ENCODE results near the gene NECAB3. TPM values are rescaled to one million over a fixed set of nuclear protein-coding genes. Genes with fewer than 3 reads are reported as not detected.

Gene NECAB3
- total and polyA plus RNA-seq, 2 of the 4 experiments (the other 2 are of a cell fraction) = 8.6 to 28.4 TPM

DNA sequence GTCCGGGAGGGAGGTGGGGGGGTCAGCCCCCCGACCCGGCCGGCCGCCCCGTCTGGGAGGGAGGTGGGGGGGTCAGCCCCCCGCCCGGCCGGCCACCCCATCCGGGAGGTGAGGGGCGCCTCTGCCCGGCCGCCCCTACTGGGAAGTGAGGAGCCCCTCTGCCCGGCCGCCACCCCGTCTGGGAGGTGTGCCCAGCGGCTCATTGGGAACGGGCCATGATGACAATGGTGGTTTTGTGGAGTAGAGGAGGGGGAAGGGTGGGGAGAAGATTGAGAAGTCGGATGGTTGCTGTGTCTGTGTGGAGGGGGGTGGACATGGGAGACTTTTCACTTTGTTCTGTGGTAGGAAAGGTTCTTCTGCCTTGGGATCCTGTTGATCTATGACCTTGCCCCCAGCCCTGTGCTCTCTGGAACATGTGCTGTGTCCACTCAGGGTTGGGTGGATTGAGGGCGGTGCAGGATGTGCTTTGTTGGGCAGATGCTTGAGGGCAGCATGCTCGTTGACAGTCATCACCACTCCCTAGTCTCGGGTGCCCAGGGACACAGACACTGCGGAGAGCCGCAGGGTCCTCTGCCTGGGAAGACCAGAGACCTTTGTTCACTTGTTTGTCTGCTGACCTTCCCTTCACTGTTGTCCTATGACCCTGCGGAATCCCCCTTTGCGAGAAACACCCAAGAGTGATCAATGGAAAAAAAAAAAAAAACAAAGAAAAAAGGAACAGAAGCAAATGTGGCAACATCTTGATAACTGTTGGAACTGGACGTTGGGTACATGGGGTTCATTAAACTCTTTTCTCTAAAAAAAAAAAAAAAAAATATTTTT, 27.6 kb upstream of the NECAB3 start:
- 94% methylated on average over 6 of the region's 27 CpGs; no CpG with 5 or more reads in 1 of the 2 experiments for WGBS, 2 experiments (ENCODE audit: extremely low coverage in 2 of 2, insufficient read length in 1 of 2)
- no peak overlapping the region for H2AK5ac ChIP-seq (ENCODE audit: low read depth, low read length)
- no peak overlapping the region for H4K5ac ChIP-seq (ENCODE audit: low read depth, low read length)
- no peaks in the 10 kb centered on the region for H3K4me1 ChIP-seq (ENCODE audit: control insufficient read depth, insufficient read depth, low read length)
- H2BK120ac ChIP-seq (ENCODE audit: low read depth, low read length) = no peak overlapping the region
- no peak overlapping the region for H3K27ac ChIP-seq (ENCODE audit: insufficient read depth, low read length)
- H3K9me1 ChIP-seq (ENCODE audit: insufficient read depth, low read length) = no peaks in the 10 kb centered on the region
- H3K56ac ChIP-seq (ENCODE audit: extremely low read depth, insufficient read depth, low read length) = no peak overlapping the region
- TF ChIP-seq, protein P1, sequence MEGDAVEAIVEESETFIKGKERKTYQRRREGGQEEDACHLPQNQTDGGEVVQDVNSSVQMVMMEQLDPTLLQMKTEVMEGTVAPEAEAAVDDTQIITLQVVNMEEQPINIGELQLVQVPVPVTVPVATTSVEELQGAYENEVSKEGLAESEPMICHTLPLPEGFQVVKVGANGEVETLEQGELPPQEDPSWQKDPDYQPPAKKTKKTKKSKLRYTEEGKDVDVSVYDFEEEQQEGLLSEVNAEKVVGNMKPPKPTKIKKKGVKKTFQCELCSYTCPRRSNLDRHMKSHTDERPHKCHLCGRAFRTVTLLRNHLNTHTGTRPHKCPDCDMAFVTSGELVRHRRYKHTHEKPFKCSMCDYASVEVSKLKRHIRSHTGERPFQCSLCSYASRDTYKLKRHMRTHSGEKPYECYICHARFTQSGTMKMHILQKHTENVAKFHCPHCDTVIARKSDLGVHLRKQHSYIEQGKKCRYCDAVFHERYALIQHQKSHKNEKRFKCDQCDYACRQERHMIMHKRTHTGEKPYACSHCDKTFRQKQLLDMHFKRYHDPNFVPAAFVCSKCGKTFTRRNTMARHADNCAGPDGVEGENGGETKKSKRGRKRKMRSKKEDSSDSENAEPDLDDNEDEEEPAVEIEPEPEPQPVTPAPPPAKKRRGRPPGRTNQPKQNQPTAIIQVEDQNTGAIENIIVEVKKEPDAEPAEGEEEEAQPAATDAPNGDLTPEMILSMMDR (conservative IDR thresholded peaks at IDR 0.05; ENCODE audit: low read depth, low read length) = no peak
- no peak for TF ChIP-seq NFE2L2 (IDR thresholded peaks at IDR 0.05; ENCODE audit: low read depth, low read length)
- no peak for TF ChIP-seq CEBPB (IDR thresholded peaks at IDR 0.05; ENCODE audit: low read depth, low read length)
- TF ChIP-seq, protein P2, sequence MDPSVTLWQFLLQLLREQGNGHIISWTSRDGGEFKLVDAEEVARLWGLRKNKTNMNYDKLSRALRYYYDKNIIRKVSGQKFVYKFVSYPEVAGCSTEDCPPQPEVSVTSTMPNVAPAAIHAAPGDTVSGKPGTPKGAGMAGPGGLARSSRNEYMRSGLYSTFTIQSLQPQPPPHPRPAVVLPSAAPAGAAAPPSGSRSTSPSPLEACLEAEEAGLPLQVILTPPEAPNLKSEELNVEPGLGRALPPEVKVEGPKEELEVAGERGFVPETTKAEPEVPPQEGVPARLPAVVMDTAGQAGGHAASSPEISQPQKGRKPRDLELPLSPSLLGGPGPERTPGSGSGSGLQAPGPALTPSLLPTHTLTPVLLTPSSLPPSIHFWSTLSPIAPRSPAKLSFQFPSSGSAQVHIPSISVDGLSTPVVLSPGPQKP (IDR thresholded peaks at IDR 0.05; ENCODE audit: borderline replicate concordance, low read depth, low read length) = no peak
- TF ChIP-seq FOS (IDR thresholded peaks at IDR 0.05; ENCODE audit: low read depth, low read length) = no peak
- no peak for TF ChIP-seq POLR2A (IDR thresholded peaks at IDR 0.05; ENCODE audit: low read depth, low read length)
- TF ChIP-seq MAFK (IDR thresholded peaks at IDR 0.05; ENCODE audit: low read depth, low read length) = no peak
- TF ChIP-seq RFX5 (IDR thresholded peaks at IDR 0.05; ENCODE audit: low read depth, low read length) = no peak
- no peak for TF ChIP-seq MAZ (IDR thresholded peaks at IDR 0.05; ENCODE audit: borderline replicate concordance, low read depth, low read length)
- TF ChIP-seq, protein P3, sequence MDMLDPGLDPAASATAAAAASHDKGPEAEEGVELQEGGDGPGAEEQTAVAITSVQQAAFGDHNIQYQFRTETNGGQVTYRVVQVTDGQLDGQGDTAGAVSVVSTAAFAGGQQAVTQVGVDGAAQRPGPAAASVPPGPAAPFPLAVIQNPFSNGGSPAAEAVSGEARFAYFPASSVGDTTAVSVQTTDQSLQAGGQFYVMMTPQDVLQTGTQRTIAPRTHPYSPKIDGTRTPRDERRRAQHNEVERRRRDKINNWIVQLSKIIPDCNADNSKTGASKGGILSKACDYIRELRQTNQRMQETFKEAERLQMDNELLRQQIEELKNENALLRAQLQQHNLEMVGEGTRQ (IDR thresholded peaks at IDR 0.05; ENCODE audit: low read depth, low read length) = no peak
- no peak for TF ChIP-seq SMC3 (IDR thresholded peaks at IDR 0.05; ENCODE audit: low read depth, low read length)
- TF ChIP-seq BHLHE40 (IDR thresholded peaks at IDR 0.05; ENCODE audit: low read depth, low read length) = no peak
- TF ChIP-seq CHD1 (IDR thresholded peaks at IDR 0.05; ENCODE audit: low read depth, low read length) = no peak
- no peak for TF ChIP-seq RAD21 (IDR thresholded peaks at IDR 0.05; ENCODE audit: low read length)
- TF ChIP-seq RCOR1 (IDR thresholded peaks at IDR 0.05; ENCODE audit: insufficient replicate concordance, low read length) = no peak
- intact Hi-C loops (cut with micrococcal nuclease) (no loop called here), dilution Hi-C loops (cut with HindIII; ENCODE audit: low sequenced_read_pairs, unreplicated experiment) (no loop called here), in situ Hi-C loops (cut with MboI; ENCODE audit: low sequenced_read_pairs) (no loop called here)
- ATAC-seq (ENCODE audit: low read depth) (no peak), DNase-seq (no peak)
- no peak overlapping the region for H4K91ac ChIP-seq (ENCODE audit: insufficient read depth, low read depth, low read length)
- CTCF ChIA-PET = interaction anchor here (0.6 to 0.7 kb wide), 2 partner anchors 23 to 1102 kb away, joined by 3 to 4 read pairs; no protein-coding TSS in a partner anchor
- H3K79me1 ChIP-seq (ENCODE audit: low read depth in 1 of 2, low read length in 2 of 2) = no peaks in the 10 kb centered on the region
- H2BK15ac ChIP-seq (ENCODE audit: low read depth, low read length) = no peak overlapping the region
- H2AFZ ChIP-seq (replicated peaks; ENCODE audit: low read length, poor library complexity) = no peak overlapping the region
- H3K14ac ChIP-seq (replicated peaks; ENCODE audit: low read depth, low read length) = no peak overlapping the region
- no TSS peak for BruUV-seq (replicated peaks)
- H4K8ac ChIP-seq (ENCODE audit: low read depth in 2 of 2, low read length in 2 of 2) = no peak overlapping the region
- H3K4me2 ChIP-seq (ENCODE audit: low read depth, low read length) = no peak overlapping the region
- no peak overlapping the region for H3K9ac ChIP-seq (ENCODE audit: low read depth, low read length)
- no peak overlapping the region for H2AK9ac ChIP-seq (replicated peaks; ENCODE audit: low read depth, low read length, poor library complexity)
- H3K4ac ChIP-seq (ENCODE audit: low read depth, low read length) = no peak overlapping the region
- no peaks in the 10 kb centered on the region; the same call in 1 of the 2 replicates for H4K20me1 ChIP-seq (ENCODE audit: insufficient read depth, low read length)
- no peak overlapping the region for H2BK20ac ChIP-seq (ENCODE audit: low read depth, low read length)
- no peaks in the 10 kb centered on the region for H3K36me3 ChIP-seq (ENCODE audit: control insufficient read depth, insufficient read depth, low read length)
- H3K4me3 ChIP-seq (ENCODE audit: insufficient read depth, low read depth, low read length) = no peak overlapping the region
- H3K27me3 ChIP-seq (ENCODE audit: control insufficient read depth, insufficient read depth, low read length) = no peaks in the 10 kb centered on the region
- no peak overlapping the region for H3K23ac ChIP-seq (ENCODE audit: low read depth, low read length)
- H3K18ac ChIP-seq (ENCODE audit: low read depth, low read length) = no peak overlapping the region
- H3K9me3 ChIP-seq (ENCODE audit: control insufficient read depth, insufficient read depth, low read length) = no peaks in the 10 kb centered on the region
- POLR2A ChIA-PET (ENCODE audit: unreplicated experiment) = no interaction called here
- H2BK5ac ChIP-seq (ENCODE audit: low read depth, low read length, poor library complexity, severe bottlenecking) = no peak overlapping the region

Data from IMR-90 (cell line).